Endothelial cell of umbilical vein (primary cell): ENCODE data around the gene SLC6A9.

Experiments
- EZH2 ChIP-seq: IDR thresholded peaks from 2 replicates; pipeline ENCODE4 v1.6.1; 2012; ENCODE audit warnings: borderline replicate concordance, low read depth, mild to moderate bottlenecking, moderate library complexity, low read length, inconsistent platforms; ENCODE audit not compliant: severe bottlenecking
- FOS ChIP-seq: IDR thresholded peaks from 2 replicates; pipeline ENCODE4 v1.6.1; 2011; ENCODE audit warnings: mild to moderate bottlenecking, low read length, moderate library complexity, borderline replicate concordance; ENCODE audit not compliant: insufficient read depth
- GATA2 ChIP-seq: IDR thresholded peaks from 2 replicates; pipeline ENCODE4 v1.7.0; 2011; ENCODE audit warnings: low read depth, mild to moderate bottlenecking, moderate library complexity, mixed read lengths, low read length; ENCODE audit not compliant: insufficient read length, insufficient read depth
- JUN ChIP-seq: IDR thresholded peaks from 2 replicates; pipeline ENCODE4 v1.6.1; 2011; ENCODE audit warnings: borderline replicate concordance, low read depth; ENCODE audit not compliant: insufficient read length, insufficient read depth
- MYC ChIP-seq: IDR thresholded peaks from one replicate; pipeline ENCODE4 v1.6.1; 2011; ENCODE audit warnings: mild to moderate bottlenecking, low read depth, low read length
- POLR2A ChIP-seq: IDR thresholded peaks from 2 replicates; pipeline ENCODE4 v1.6.1; 2012; ENCODE audit warnings: low read depth, mild to moderate bottlenecking, control low read depth, low read length
- POLR2AphosphoS5 ChIP-seq: IDR thresholded peaks from 2 replicates; pipeline ENCODE4 v1.6.1; 2012; ENCODE audit warnings: low read depth, mild to moderate bottlenecking, control low read depth, low read length, moderate library complexity; ENCODE audit not compliant: insufficient read depth
- TF ChIP-seq, protein P1 (sequence below), 2 donors: IDR thresholded peaks; 1 replicate in 1 of 2; 2 replicates in 1 of 2; pipeline ENCODE4 v1.5.1; 2011; ENCODE audit warnings: low read length in 2 of 2, mild to moderate bottlenecking in 2 of 2, moderate library complexity in 2 of 2, control low read depth in 1 of 2, inconsistent platforms in 1 of 2, low read depth in 1 of 2; ENCODE audit not compliant: insufficient read depth in 1 of 2; ENCODE audit errors: extremely low read depth in 1 of 2
- TF ChIP-seq, protein P2 (sequence below): IDR thresholded peaks from 2 replicates; pipeline ENCODE4 v1.6.1; 2011; ENCODE audit not compliant: insufficient read depth, insufficient read length

DNA sequence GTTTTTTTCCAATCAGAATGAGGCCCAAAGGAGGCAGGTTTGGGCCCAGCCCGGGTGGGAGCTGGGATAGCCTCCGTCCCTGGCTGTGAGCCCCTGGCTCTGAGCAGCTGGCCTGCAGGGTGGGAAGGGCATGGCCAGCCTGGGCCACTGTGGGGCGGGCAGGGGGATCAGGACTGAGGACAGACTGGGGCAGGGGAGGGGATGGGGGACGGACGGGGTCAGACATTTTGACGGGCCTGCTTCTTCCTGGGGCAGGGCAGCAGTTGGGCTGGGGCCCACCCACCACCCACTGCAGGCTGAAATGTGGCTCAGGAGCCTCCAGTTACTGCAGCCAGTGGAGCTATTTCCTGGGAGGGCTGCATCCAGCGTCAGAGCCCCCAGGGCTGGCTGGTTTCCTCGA is 2.5 kb upstream of the SLC6A9 start:
- TF ChIP-seq, protein P1, sequence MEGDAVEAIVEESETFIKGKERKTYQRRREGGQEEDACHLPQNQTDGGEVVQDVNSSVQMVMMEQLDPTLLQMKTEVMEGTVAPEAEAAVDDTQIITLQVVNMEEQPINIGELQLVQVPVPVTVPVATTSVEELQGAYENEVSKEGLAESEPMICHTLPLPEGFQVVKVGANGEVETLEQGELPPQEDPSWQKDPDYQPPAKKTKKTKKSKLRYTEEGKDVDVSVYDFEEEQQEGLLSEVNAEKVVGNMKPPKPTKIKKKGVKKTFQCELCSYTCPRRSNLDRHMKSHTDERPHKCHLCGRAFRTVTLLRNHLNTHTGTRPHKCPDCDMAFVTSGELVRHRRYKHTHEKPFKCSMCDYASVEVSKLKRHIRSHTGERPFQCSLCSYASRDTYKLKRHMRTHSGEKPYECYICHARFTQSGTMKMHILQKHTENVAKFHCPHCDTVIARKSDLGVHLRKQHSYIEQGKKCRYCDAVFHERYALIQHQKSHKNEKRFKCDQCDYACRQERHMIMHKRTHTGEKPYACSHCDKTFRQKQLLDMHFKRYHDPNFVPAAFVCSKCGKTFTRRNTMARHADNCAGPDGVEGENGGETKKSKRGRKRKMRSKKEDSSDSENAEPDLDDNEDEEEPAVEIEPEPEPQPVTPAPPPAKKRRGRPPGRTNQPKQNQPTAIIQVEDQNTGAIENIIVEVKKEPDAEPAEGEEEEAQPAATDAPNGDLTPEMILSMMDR (IDR thresholded peaks at IDR 0.05; ENCODE audit: extremely low read depth in 1 of 2, insufficient read depth in 1 of 2, low read depth in 1 of 2, low read length in 2 of 2), result no peak
- TF ChIP-seq MYC, result no peak
- TF ChIP-seq, protein P2, sequence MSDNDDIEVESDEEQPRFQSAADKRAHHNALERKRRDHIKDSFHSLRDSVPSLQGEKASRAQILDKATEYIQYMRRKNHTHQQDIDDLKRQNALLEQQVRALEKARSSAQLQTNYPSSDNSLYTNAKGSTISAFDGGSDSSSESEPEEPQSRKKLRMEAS, result no peak
- no peak for TF ChIP-seq POLR2AphosphoS5
- TF ChIP-seq POLR2A, result no peak
- no peak for TF ChIP-seq EZH2
- TF ChIP-seq JUN, result no peak
- TF ChIP-seq GATA2, result no peak
- TF ChIP-seq FOS, result no peak
